H9 (cell line): ENCODE measurements around the gene SMARCAL1. TPM values are rescaled to one million over a fixed set of nuclear protein-coding genes. Genes with fewer than 3 reads are reported as not detected.
A peak's percentile ranks its signal among the peaks of the same experiment; 100 is the strongest.

Source experiments
- DNase-seq: peaks from one replicate; pipeline ENCODE4 v3.0.0-alpha.2; 2017
- H2AFZ ChIP-seq: one replicate; pipeline ENCODE4 v1.6.1; 2013; ENCODE audit warnings: mild to moderate bottlenecking, low read length, control low read depth, moderate library complexity
- H2AK5ac ChIP-seq: 2 replicates; pipeline ENCODE4 v1.6.1; 2013; ENCODE audit warnings: low read length, control low read depth, mixed read lengths; ENCODE audit not compliant: insufficient read length
- H2BK120ac ChIP-seq: one replicate; pipeline ENCODE4 v1.6.1; 2013; ENCODE audit warnings: low read depth, mild to moderate bottlenecking, low read length, control low read depth, inconsistent platforms; ENCODE audit not compliant: poor library complexity, severe bottlenecking
- H2BK12ac ChIP-seq: 2 replicates; pipeline ENCODE4 v1.6.1; 2013; ENCODE audit warnings: low read length, control low read depth, mixed read lengths, low read depth; ENCODE audit not compliant: insufficient read length
- H2BK15ac ChIP-seq: 2 replicates; pipeline ENCODE4 v1.6.1; 2013; ENCODE audit warnings: low read depth, low read length, control low read depth
- H2BK20ac ChIP-seq: one replicate; pipeline ENCODE4 v1.6.1; 2013; ENCODE audit warnings: low read depth, mild to moderate bottlenecking, low read length, control low read depth, inconsistent platforms; ENCODE audit not compliant: poor library complexity, severe bottlenecking
- H2BK5ac ChIP-seq: 2 replicates; pipeline ENCODE4 v1.6.1; 2013; ENCODE audit warnings: low read length, control low read depth, mixed read lengths; ENCODE audit not compliant: insufficient read length
- H3K14ac ChIP-seq: 2 replicates; pipeline ENCODE4 v1.6.1; 2013; ENCODE audit warnings: low read length, control low read depth; ENCODE audit not compliant: insufficient read depth
- H3K18ac ChIP-seq: 2 replicates; pipeline ENCODE4 v1.6.1; 2013; ENCODE audit warnings: low read depth, mild to moderate bottlenecking, mixed read lengths, low read length, control low read depth; ENCODE audit not compliant: insufficient read length
- H3K23ac ChIP-seq: 2 replicates; pipeline ENCODE4 v1.6.1; 2013; ENCODE audit warnings: low read length, control low read depth, mixed read lengths, low read depth; ENCODE audit not compliant: insufficient read length
- H3K23me2 ChIP-seq: 2 replicates; pipeline ENCODE4 v1.6.1; 2013; ENCODE audit warnings: low read depth, mild to moderate bottlenecking, mixed read lengths, low read length, control low read depth; ENCODE audit not compliant: insufficient read length, poor library complexity, severe bottlenecking
- H3K27ac ChIP-seq: 2 replicates; pipeline ENCODE4 v1.5.1; 2013; ENCODE audit warnings: low read length, control low read depth, mixed read lengths, low read depth; ENCODE audit not compliant: insufficient read length
- H3K27me3 ChIP-seq: 2 replicates; pipeline ENCODE4 v1.6.1; 2013; ENCODE audit warnings: low read length, control low read depth, inconsistent platforms; ENCODE audit not compliant: insufficient read depth
- H3K4ac ChIP-seq: 2 replicates; pipeline ENCODE4 v1.6.1; 2013; ENCODE audit warnings: low read depth, mild to moderate bottlenecking, control low read depth, inconsistent platforms, low read length, moderate library complexity
- H3K4me1 ChIP-seq: 2 replicates; pipeline ENCODE4 v1.6.1; 2013; ENCODE audit warnings: low read length, control low read depth, inconsistent platforms; ENCODE audit not compliant: insufficient read depth
- H3K4me2 ChIP-seq: 2 replicates; pipeline ENCODE4 v1.6.1; 2013; ENCODE audit warnings: low read length, control low read depth, mixed read lengths; ENCODE audit not compliant: insufficient read length, insufficient read depth
- H3K56ac ChIP-seq: 2 replicates; pipeline ENCODE4 v1.6.1; 2013; ENCODE audit warnings: low read depth, mild to moderate bottlenecking, mixed read lengths, low read length, control low read depth; ENCODE audit not compliant: insufficient read length
- H3K79me1 ChIP-seq: 2 replicates; pipeline ENCODE4 v1.6.1; 2013; ENCODE audit warnings: low read depth, mild to moderate bottlenecking, moderate library complexity, low read length, control low read depth, inconsistent platforms; ENCODE audit not compliant: insufficient read depth, poor library complexity, severe bottlenecking
- H3K79me2 ChIP-seq: 2 replicates; pipeline ENCODE4 v1.6.1; 2013; ENCODE audit warnings: low read length, control low read depth, inconsistent platforms; ENCODE audit not compliant: insufficient read depth
- H3K9ac ChIP-seq: 2 replicates; pipeline ENCODE4 v1.6.1; 2013; ENCODE audit warnings: low read length, control low read depth, mixed read lengths; ENCODE audit not compliant: insufficient read length; ENCODE audit errors: extremely low read depth
- H3K9me3 ChIP-seq: one replicate; pipeline ENCODE4 v1.6.1; 2013; ENCODE audit warnings: low read depth, low read length, inconsistent platforms; ENCODE audit not compliant: control insufficient read depth
- H3T11ph ChIP-seq: one replicate; pipeline ENCODE4 v1.6.1; 2013; ENCODE audit warnings: mild to moderate bottlenecking, low read length, control low read depth, inconsistent platforms
- H4K20me1 ChIP-seq: one replicate; pipeline ENCODE4 v1.6.1; 2013; ENCODE audit not compliant: control insufficient read depth, insufficient read length, insufficient read depth
- H4K5ac ChIP-seq: 2 replicates; pipeline ENCODE4 v1.6.1; 2013; ENCODE audit warnings: low read depth, mild to moderate bottlenecking, mixed read lengths, low read length, control low read depth; ENCODE audit not compliant: insufficient read length
- H4K8ac ChIP-seq: replicated peaks from 2 replicates; pipeline ENCODE4 v1.6.1; 2013; ENCODE audit warnings: low read length, control low read depth, mixed read lengths, low read depth; ENCODE audit not compliant: insufficient read length
- H4K91ac ChIP-seq: 2 replicates; pipeline ENCODE4 v1.6.1; 2013; ENCODE audit warnings: low read depth, mild to moderate bottlenecking, moderate library complexity, mixed read lengths, low read length, control low read depth; ENCODE audit not compliant: insufficient read length
- H3K27ac Mint-ChIP-seq, 3 experiments: 2 replicates in 2 of 3; 3 replicates in 1 of 3; pipeline ENCODE4 v1.8.0; 2020 to 2021; ENCODE audit warnings: mixed read lengths in 3 of 3, mild to moderate bottlenecking in 1 of 3, moderate library complexity in 1 of 3
- H3K27me3 Mint-ChIP-seq: 2 replicates; pipeline ENCODE4 v1.8.0; 2021; ENCODE audit warnings: low read depth, mild to moderate bottlenecking, moderate library complexity, mixed read lengths
- H3K36me3 Mint-ChIP-seq, 3 experiments: 2 replicates in 2 of 3; 3 replicates in 1 of 3; pipeline ENCODE4 v1.8.0; 2020 to 2021; ENCODE audit warnings: low read depth in 3 of 3, mixed read lengths in 3 of 3; ENCODE audit not compliant: insufficient read depth in 1 of 3
- H3K4me1 Mint-ChIP-seq, 2 experiments: 2 replicates each; pipeline ENCODE4 v1.8.0; 2020; ENCODE audit warnings: mixed read lengths in 2 of 2
- H3K4me3 Mint-ChIP-seq, 2 experiments: 2 replicates in 1 of 2; 3 replicates in 1 of 2; pipeline ENCODE4 v1.8.0; 2020 to 2021; ENCODE audit warnings: mild to moderate bottlenecking in 2 of 2, mixed read lengths in 2 of 2, moderate library complexity in 1 of 2
- H3K9me3 Mint-ChIP-seq, 2 experiments: 2 replicates in 1 of 2; 3 replicates in 1 of 2; pipeline ENCODE4 v1.8.0; 2020; ENCODE audit warnings: mild to moderate bottlenecking in 2 of 2, mixed read lengths in 2 of 2, moderate library complexity in 1 of 2
- WGBS: extraction: QIAGEN DNeasy Blood & Tissue Kit; methylation state at CpG from one replicate; pipeline ENCODE4 v1.1.7; 2013; ENCODE audit warnings: missing lambda C conversion rate, low lambda C conversion rate, mixed read lengths; ENCODE audit not compliant: insufficient read length; ENCODE audit errors: extremely low coverage; 5-methylcytosine and 5-hydroxymethylcytosine counted together
- total RNA-seq: library from RNA; stranded (reverse); gene quantifications from 2 replicates; pipeline ENCODE4 v1.2.1, GENCODE V29; 2021
- TF ChIP-seq, protein P1 (sequence below): fragments of 200-600 bp; sonication (generic); conservative IDR thresholded peaks from 3 replicates; pipeline ENCODE4 v1.8.0; 2021; ENCODE audit warnings: antibody characterized with exemption, mild to moderate bottlenecking

Gene SMARCAL1
- total RNA-seq, 1 experiment from 2014 or later, result 16.5 TPM

GRCh38 chr2:216526939-216527338, 114.7 kb downstream of the SMARCAL1 start:
- Mint-ChIP-seq H3K27ac (peak overlapping the region in 2 of 3 experiments; percentile 41 to 42; a peak in 3 of 7 replicates), H3K27me3 (no peaks in the 10 kb centered on the region), H3K36me3 (peaks cover 0 to 12% (median 6%) of the 10 kb centered on the region in 3 experiments; a peak in 6 of 7 replicates), H3K9me3 (peaks cover 0 to 7% of the 10 kb centered on the region in 2 experiments; a peak in 2 of 5 replicates), H3K4me3 (no peak overlapping the region; a peak in 1 of 5 replicates), H3K4me1 (peaks cover 0 to 11% of the 10 kb centered on the region in 2 experiments; a peak in 2 of 4 replicates)
- no peak overlapping the region for H2AK5ac ChIP-seq
- no peak overlapping the region for H3K56ac ChIP-seq
- no peak overlapping the region for H3K18ac ChIP-seq
- WGBS, result no CpG with 5 or more reads among the region's 1 CpG
- no peak for DNase-seq
- H4K8ac ChIP-seq, result no peak overlapping the region
- H3K27ac ChIP-seq, result no peak overlapping the region
- no peaks in the 10 kb centered on the region for H3K79me2 ChIP-seq
- H2BK12ac ChIP-seq, result no peak overlapping the region
- no peak overlapping the region for H3K4me2 ChIP-seq
- H2BK20ac ChIP-seq, result no peak overlapping the region
- no peak overlapping the region for H4K91ac ChIP-seq
- H3K23ac ChIP-seq, result no peak overlapping the region
- no peaks in the 10 kb centered on the region for H3K27me3 ChIP-seq
- no peak overlapping the region for H3K14ac ChIP-seq
- H4K5ac ChIP-seq, result no peak overlapping the region
- no peak overlapping the region for H2AFZ ChIP-seq
- no peaks in the 10 kb centered on the region; the same call in 1 of the 2 replicates for H3K4me1 ChIP-seq
- no peaks in the 10 kb centered on the region for H3K79me1 ChIP-seq
- H2BK120ac ChIP-seq, result no peak overlapping the region
- TF ChIP-seq, protein P1, sequence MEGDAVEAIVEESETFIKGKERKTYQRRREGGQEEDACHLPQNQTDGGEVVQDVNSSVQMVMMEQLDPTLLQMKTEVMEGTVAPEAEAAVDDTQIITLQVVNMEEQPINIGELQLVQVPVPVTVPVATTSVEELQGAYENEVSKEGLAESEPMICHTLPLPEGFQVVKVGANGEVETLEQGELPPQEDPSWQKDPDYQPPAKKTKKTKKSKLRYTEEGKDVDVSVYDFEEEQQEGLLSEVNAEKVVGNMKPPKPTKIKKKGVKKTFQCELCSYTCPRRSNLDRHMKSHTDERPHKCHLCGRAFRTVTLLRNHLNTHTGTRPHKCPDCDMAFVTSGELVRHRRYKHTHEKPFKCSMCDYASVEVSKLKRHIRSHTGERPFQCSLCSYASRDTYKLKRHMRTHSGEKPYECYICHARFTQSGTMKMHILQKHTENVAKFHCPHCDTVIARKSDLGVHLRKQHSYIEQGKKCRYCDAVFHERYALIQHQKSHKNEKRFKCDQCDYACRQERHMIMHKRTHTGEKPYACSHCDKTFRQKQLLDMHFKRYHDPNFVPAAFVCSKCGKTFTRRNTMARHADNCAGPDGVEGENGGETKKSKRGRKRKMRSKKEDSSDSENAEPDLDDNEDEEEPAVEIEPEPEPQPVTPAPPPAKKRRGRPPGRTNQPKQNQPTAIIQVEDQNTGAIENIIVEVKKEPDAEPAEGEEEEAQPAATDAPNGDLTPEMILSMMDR, result no peak
- no peak overlapping the region for H2BK5ac ChIP-seq
- H3K9ac ChIP-seq, result no peak overlapping the region
- H3K4ac ChIP-seq, result no peak overlapping the region
- H3K23me2 ChIP-seq, result no peaks in the 10 kb centered on the region
- no peak overlapping the region for H2BK15ac ChIP-seq
- no peaks in the 10 kb centered on the region for H4K20me1 ChIP-seq
- no peak overlapping the region for H3T11ph ChIP-seq
- no peaks in the 10 kb centered on the region for H3K9me3 ChIP-seq
